ENCODE data around the gene FAM187B.
"Not testable (repeated sequence)": the region's sequence is repeated elsewhere in the genome, so short reads cannot be mapped to it uniquely, and the experiment has no call there.

FAM187B gene

GRCh38 chr19:35223084-35223790, 5.3 kb downstream of the FAM187B start:
- TF ChIP-seq CTCF (IDR thresholded peaks at IDR 0.05; ENCODE audit: control insufficient read depth, insufficient read depth, low read depth, low read length, missing control alignments): no peak
- H3K4me3 ChIP-seq (ENCODE audit: control insufficient read depth, low read depth, low read length): no peak overlapping the region
- no peak for DNase-seq (ENCODE audit: low read depth)

GRCh38 chr19:35222373-35223015, 6.0 kb downstream of the FAM187B start:
- H3K4me3 ChIP-seq (ENCODE audit: control insufficient read depth, low read depth, low read length): no peak overlapping the region
- no peak for DNase-seq (ENCODE audit: low read depth)
- TF ChIP-seq CTCF (IDR thresholded peaks at IDR 0.05; ENCODE audit: control insufficient read depth, insufficient read depth, low read depth, low read length, missing control alignments): no peak

GRCh38 chr19:35220973-35221590, 7.5 kb downstream of the FAM187B start:
- not testable (repeated sequence) for H3K4me3 ChIP-seq (ENCODE audit: control insufficient read depth, low read depth, low read length); DNase-seq (ENCODE audit: low read depth)

- TF ChIP-seq CTCF (IDR thresholded peaks at IDR 0.05; ENCODE audit: control insufficient read depth, insufficient read depth, low read depth, low read length, missing control alignments): no peak
- DNase-seq (ENCODE audit: low read depth): no peak
- H3K4me3 ChIP-seq (ENCODE audit: control insufficient read depth, low read depth, low read length): no peak overlapping the region
Observed at GRCh38 chr19:35220315-35220921, 8.1 kb downstream of the FAM187B start.

- TF ChIP-seq CTCF (IDR thresholded peaks at IDR 0.05; ENCODE audit: control insufficient read depth, insufficient read depth, low read depth, low read length, missing control alignments): no peak
- DNase-seq (ENCODE audit: low read depth): no peak
- no peak overlapping the region for H3K4me3 ChIP-seq (ENCODE audit: control insufficient read depth, low read depth, low read length)
Observed at GRCh38 chr19:35219008-35219407, 9.5 kb downstream of the FAM187B start.

- TF ChIP-seq CTCF (IDR thresholded peaks at IDR 0.05; ENCODE audit: control insufficient read depth, insufficient read depth, low read depth, low read length, missing control alignments): no peak
- no peak for DNase-seq (ENCODE audit: low read depth)
- H3K4me3 ChIP-seq (ENCODE audit: control insufficient read depth, low read depth, low read length): no peak overlapping the region
Observed at GRCh38 chr19:35217649-35217990, 10.9 kb downstream of the FAM187B start.

Measured in AG09309 (cell line).